Measurements from ENCODE around the gene TMEM165.

The TMEM165 gene

GRCh38 chr4:55366621-55367020 is 29.1 kb upstream of the TMEM165 start:
- Histone ChIP-seq H3K36me3 (no peaks in the 10 kb centered on the region; the same call in 1 of the 2 replicates), H3K4me3 (ENCODE audit: low read depth, low read length) (no peak overlapping the region), H3K4me1 (no peaks in the 10 kb centered on the region), H3K27me3 (no peaks in the 10 kb centered on the region), H3K9me3 (no peaks in the 10 kb centered on the region; the same call in 1 of the 2 replicates)
- TF ChIP-seq, protein P1, sequence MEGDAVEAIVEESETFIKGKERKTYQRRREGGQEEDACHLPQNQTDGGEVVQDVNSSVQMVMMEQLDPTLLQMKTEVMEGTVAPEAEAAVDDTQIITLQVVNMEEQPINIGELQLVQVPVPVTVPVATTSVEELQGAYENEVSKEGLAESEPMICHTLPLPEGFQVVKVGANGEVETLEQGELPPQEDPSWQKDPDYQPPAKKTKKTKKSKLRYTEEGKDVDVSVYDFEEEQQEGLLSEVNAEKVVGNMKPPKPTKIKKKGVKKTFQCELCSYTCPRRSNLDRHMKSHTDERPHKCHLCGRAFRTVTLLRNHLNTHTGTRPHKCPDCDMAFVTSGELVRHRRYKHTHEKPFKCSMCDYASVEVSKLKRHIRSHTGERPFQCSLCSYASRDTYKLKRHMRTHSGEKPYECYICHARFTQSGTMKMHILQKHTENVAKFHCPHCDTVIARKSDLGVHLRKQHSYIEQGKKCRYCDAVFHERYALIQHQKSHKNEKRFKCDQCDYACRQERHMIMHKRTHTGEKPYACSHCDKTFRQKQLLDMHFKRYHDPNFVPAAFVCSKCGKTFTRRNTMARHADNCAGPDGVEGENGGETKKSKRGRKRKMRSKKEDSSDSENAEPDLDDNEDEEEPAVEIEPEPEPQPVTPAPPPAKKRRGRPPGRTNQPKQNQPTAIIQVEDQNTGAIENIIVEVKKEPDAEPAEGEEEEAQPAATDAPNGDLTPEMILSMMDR (IDR thresholded peaks at IDR 0.05; ENCODE audit: low read depth, low read length) = no peak
- no peak for DNase-seq

DNA sequence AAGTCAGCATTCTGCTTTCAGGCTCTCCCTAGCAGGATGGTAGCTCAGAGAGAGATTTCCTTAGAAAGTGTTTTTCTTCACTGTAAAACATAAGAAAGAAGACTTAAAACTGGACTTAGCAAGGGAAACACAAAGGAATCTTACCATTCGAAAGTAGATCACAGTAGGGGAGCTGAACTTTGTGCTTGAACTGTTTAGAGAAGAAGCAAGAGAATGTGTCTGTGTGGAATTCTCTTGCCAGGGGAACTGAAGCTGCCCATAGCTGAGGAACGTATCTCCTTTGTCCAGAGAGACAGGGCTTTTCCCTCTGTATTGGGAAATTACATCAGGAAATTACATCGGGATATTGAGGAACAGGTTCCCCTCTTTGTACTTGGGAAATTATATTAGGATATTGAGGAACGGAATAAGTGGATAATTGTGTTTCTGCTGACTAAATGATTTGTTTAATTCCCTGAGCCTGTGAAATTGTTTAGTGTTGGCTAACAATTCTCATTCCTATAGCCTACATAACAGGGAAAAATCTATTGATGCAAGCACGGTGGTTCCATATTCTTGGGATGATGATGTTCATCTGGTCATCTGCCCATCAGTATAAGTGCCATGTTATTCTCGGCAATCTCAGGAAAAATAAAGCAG is 28.6 kb upstream of the TMEM165 start:
- no peaks in the 10 kb centered on the region for H3K4me1 ChIP-seq
- no peaks in the 10 kb centered on the region; the same call in 1 of the 2 replicates for H3K9me3 ChIP-seq
- no peaks in the 10 kb centered on the region; the same call in 1 of the 2 replicates for H3K36me3 ChIP-seq
- H3K27me3 ChIP-seq = no peaks in the 10 kb centered on the region
- TF ChIP-seq, protein P1 (IDR thresholded peaks at IDR 0.05; ENCODE audit: low read depth, low read length) = no peak
- no peak overlapping the region for H3K4me3 ChIP-seq (ENCODE audit: low read depth, low read length)
- no peak for DNase-seq

DNA sequence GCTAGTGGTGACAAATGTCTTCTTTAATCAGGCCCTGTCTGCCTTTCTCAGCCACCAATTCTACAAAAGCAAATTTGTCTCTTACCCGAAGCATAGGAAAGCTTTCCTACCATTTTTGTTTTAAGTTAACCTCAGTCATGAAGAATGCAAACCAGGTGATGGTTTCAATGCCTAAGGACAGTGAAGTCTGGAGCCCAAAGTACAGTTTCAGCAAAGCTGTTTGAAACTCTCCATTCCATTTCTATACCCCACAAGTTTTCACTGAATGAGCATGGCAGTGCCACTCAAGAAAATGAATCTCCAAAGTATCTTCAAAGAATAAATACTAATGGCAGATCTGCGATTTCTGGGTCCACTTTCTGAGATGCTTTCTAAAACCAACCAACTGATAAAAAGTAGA is 25.8 kb upstream of the TMEM165 start:
- DNase-seq = no peak
- no peaks in the 10 kb centered on the region for H3K36me3 ChIP-seq
- TF ChIP-seq, protein P1 (IDR thresholded peaks at IDR 0.05; ENCODE audit: low read depth, low read length) = no peak

DNA sequence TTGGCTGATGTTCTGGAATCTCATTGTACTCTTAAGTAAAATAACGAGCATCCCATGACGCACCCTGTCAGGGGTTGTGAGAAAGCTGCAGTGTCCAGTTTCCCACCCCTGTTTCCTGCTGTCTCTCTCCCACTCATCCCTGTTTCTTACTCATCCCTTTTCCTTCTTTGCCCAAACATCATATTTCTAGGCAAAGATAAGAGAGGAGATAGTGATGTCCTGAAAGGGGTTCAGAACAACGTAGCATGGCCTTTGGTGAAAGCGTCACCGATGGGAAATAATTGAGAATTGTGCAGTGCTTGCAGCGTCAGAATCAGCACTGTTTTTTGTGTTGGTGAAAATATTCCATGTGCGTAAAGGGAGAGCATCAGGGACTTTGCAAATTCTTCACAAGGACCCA is 23.5 kb upstream of the TMEM165 start:
- DNase-seq = no peak
- Histone ChIP-seq H3K4me1 (no peaks in the 10 kb centered on the region), H3K9me3 (no peaks in the 10 kb centered on the region), H3K27me3 (no peaks in the 10 kb centered on the region), H3K4me3 (ENCODE audit: low read depth, low read length) (no peak overlapping the region), H3K36me3 (no peaks in the 10 kb centered on the region)
- TF ChIP-seq, protein P1 (IDR thresholded peaks at IDR 0.05; ENCODE audit: low read depth, low read length) = no peak

More for the DNA sequence above, 25.8 kb upstream of the TMEM165 start:
- Histone ChIP-seq H3K9me3 (no peaks in the 10 kb centered on the region), H3K4me3 (ENCODE audit: low read depth, low read length) (no peak overlapping the region), H3K27me3 (no peaks in the 10 kb centered on the region), H3K4me1 (no peaks in the 10 kb centered on the region)

DNA sequence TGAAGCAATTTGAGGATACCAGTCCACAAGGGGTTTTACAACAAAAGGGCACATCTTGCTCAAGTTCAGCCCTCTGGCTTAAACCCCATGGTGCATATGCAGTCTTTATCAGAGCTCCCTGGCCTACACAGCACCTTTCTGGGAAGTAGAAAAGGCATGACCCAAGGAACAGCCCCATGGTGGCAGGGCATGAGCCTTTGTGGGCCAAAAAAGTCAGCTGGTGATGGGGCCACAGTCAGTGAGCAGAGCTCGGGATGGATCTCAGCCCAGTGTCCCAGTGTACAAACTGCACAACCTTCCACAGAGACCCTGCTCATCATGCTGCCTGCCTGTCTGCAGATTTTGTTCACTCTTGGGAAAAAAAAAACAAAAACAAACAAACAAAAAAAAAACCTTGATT is 22.3 kb upstream of the TMEM165 start:
- H3K9me3 ChIP-seq = no peaks in the 10 kb centered on the region
- H3K4me3 ChIP-seq (ENCODE audit: low read depth, low read length) = no peak overlapping the region
- TF ChIP-seq, protein P1 (IDR thresholded peaks at IDR 0.05; ENCODE audit: low read depth, low read length) = no peak
- DNase-seq = no peak
- no peaks in the 10 kb centered on the region for H3K27me3 ChIP-seq
- H3K4me1 ChIP-seq = no peaks in the 10 kb centered on the region
- no peaks in the 10 kb centered on the region for H3K36me3 ChIP-seq

DNA sequence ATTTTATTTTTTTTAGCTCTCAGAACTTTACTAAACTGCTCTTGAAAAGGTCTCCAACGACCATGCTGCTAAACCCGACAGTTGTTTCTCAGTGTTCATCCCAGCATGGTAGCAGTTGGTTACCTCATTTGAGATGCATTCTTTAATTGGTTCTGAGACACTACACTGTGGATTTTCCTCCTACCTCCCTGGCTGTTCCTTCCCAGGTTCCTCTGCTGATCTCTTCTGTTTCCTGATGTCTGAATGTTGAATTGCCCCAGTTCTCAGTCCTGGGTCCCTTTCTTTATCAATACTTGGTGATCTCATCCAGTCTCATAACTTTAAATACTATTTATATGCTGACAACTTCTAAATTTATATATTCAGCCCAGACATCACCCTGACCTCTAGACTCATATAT is 19.1 kb upstream of the TMEM165 start:
- no peaks in the 10 kb centered on the region for H3K9me3 ChIP-seq
- TF ChIP-seq, protein P1 (IDR thresholded peaks at IDR 0.05; ENCODE audit: low read depth, low read length) = no peak
- H3K4me1 ChIP-seq = no peaks in the 10 kb centered on the region
- no peaks in the 10 kb centered on the region for H3K36me3 ChIP-seq
- no peak overlapping the region for H3K4me3 ChIP-seq (ENCODE audit: low read depth, low read length)
- DNase-seq = no peak
- H3K27me3 ChIP-seq = no peaks in the 10 kb centered on the region

Measured in BE2C (cell line).